GM18861 (cell line): ENCODE results near the gene ZMYND8.

Experiments used
- ATAC-seq: cut with Tn5 transposase; IDR thresholded peaks from one replicate; pipeline ENCODE4 v1.9.1; 2021; ENCODE audit not compliant: unreplicated experiment

Gene ZMYND8

GRCh38 chr20:47354714-47355488, 1.6 kb downstream of the ZMYND8 start:
- no peak for ATAC-seq

- no peak for ATAC-seq
These were observed 2.1 kb downstream of the ZMYND8 start for GRCh38 chr20:47354464-47354713.

GRCh38 chr20:47353692-47354463, 2.6 kb downstream of the ZMYND8 start:
- ATAC-seq = no peak

GRCh38 chr20:47353239-47353691, 3.2 kb downstream of the ZMYND8 start:
- ATAC-seq = no peak

- ATAC-seq = no peak
These were observed 3.9 kb downstream of the ZMYND8 start for GRCh38 chr20:47352332-47353238.

- no peak for ATAC-seq
These were observed 4.7 kb downstream of the ZMYND8 start for GRCh38 chr20:47351643-47352331.

- ATAC-seq = no peak
These were observed 5.6 kb downstream of the ZMYND8 start for GRCh38 chr20:47350691-47351545.

- no peak for ATAC-seq
These were observed 6.3 kb downstream of the ZMYND8 start for GRCh38 chr20:47350181-47350550.

GRCh38 chr20:47349365-47350180, 6.9 kb downstream of the ZMYND8 start:
- no peak for ATAC-seq

- ATAC-seq = no peak
These were observed 7.9 kb downstream of the ZMYND8 start for GRCh38 chr20:47348539-47349142.

GRCh38 chr20:47347661-47348435, 8.7 kb downstream of the ZMYND8 start:
- ATAC-seq = no peak

GRCh38 chr20:47346172-47346571, 10.3 kb downstream of the ZMYND8 start:
- ATAC-seq = no peak

GRCh38 chr20:47345214-47345613, 11.3 kb downstream of the ZMYND8 start:
- ATAC-seq = no peak

- ATAC-seq = no peak
These were observed 13.5 kb downstream of the ZMYND8 start for GRCh38 chr20:47343007-47343472.

GRCh38 chr20:47338131-47338628, 18.3 kb downstream of the ZMYND8 start:
- no peak for ATAC-seq

- ATAC-seq = no peak
These were observed 19.1 kb downstream of the ZMYND8 start for GRCh38 chr20:47337413-47337812.

GRCh38 chr20:47336129-47336754, 20.3 kb downstream of the ZMYND8 start:
- ATAC-seq = no peak
